ENCODE measurements around the gene NOP56.
A peak's percentile ranks its signal among the peaks of the same experiment; 100 is the strongest.
"Not testable (repeated sequence)": the region's sequence is repeated elsewhere in the genome, so short reads cannot be mapped to it uniquely, and the experiment has no call there.

The NOP56 gene

DNA sequence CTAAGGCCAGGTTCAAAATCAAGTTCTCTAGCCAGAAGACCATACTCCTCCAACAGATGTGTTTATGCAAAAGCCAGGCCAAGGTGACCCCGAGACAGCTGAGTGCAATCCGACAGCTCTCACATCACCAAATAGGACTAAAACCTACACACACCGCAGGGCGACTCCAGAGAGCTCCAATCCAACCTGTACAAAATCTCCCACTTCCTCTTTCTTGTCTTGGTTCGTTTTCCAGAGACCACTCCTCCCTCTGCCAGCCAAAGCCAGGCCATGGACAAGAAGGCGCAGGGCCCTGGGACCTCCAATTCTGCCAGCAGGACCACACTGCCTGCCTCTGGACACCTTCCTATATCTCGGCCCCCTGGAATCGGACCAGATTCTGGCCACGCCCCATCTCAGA is 11.5 kb upstream of the NOP56 start:
- no peak for DNase-seq (ENCODE audit: low read depth)

DNA sequence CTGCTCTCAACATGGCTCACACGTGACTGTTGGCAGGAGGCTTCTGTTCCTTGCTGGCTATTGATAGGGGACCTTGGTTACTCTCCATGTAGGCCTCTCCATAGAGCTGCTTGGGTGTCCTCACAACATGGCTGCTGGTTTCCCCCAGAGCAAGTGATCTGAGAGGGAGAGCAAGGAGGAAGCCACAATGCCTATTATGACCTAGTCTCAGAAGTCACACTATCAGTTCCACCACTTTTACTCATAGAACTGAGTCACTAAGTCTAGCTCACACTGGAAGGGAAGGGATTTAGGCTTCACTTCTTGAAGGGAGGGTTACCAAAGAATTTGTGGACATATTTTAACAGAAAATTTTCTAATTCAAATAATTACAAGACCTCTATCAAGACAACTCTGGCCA is 8.7 kb upstream of the NOP56 start:
- no peak for DNase-seq (ENCODE audit: low read depth)

GRCh38 chr20:2652724-2653555 is 508 bp downstream of the NOP56 start:
- no peak for DNase-seq (ENCODE audit: low read depth)

- DNase-seq (ENCODE audit: low read depth): no peak
Observed at GRCh38 chr20:2653556-2654383, 1.3 kb downstream of the NOP56 start.

DNA sequence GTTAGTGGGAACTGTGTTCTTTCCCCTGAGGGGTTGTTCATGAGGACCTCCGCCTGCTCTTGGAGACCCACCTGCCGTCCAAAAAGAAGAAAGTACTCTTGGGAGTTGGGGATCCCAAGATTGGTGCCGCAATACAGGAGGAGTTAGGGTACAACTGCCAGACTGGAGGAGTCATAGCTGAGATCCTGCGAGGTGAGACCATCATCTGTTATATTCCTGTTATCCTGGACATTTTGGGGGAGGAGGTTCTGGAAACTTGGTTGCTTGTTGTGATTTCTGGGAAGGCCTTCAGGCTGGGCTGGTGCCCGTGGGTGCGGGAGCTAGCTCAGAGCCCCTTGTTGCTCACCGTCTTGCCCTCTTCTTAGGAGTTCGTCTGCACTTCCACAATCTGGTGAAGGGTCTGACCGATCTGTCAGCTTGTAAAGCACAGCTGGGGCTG is 2.0 kb downstream of the NOP56 start:
- no peak for DNase-seq (ENCODE audit: low read depth)

- no peak for DNase-seq (ENCODE audit: low read depth)
Observed at GRCh38 chr20:2654831-2655230, 2.4 kb downstream of the NOP56 start.

DNA sequence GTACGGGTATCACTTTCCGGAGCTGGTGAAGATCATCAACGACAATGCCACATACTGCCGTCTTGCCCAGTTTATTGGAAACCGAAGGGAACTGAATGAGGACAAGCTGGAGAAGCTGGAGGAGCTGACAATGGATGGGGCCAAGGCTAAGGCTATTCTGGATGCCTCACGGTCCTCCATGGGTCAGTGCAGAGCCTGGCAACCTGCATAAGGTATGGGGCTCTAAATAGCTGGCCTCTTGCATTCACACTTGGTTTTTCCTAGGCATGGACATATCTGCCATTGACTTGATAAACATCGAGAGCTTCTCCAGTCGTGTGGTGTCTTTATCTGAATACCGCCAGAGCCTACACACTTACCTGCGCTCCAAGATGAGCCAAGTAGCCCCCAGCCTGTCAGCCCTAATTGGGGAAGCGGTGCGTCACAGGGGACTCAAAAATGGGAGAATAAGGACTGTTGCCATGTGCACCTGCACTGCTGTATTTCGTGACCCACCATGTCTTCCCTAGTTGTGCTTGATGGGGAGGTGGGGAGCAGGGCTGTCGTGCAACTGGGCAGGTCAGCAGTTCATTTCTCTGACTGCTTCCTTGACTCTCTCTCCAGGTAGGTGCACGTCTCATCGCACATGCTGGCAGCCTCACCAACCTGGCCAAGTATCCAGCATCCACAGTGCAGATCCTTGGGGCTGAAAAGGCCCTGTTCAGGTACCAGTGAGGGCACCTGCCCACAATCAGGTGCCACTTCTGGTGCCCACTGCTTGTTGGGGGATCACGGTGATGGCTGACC is 3.1 kb downstream of the NOP56 start:
- no peak for DNase-seq (ENCODE audit: low read depth)

DNA sequence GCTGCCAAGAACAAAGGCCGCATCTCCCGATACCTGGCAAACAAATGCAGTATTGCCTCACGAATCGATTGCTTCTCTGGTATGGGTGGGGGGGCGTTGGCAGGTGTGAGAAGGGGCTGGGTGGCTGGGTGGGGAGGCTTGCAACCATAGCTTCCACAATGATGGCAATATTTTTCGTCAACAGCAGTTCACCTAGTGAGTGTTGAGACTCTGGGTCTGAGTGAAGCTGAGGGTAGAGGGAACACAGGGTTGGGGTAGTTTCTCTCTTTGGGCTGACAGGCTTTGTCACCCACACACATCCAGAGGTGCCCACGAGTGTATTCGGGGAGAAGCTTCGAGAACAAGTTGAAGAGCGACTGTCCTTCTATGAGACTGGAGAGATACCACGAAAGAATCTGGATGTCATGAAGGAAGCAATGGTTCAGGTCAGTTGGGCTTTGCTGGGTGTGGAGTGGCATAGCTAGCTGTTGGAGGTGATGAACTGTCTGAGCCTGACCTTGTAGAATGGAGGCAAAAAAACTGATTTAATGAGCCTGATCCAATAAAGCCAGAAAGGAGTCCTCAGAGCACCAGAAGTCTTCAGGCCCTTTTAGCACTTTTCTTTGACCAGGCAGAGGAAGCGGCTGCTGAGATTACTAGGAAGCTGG is 4.2 kb downstream of the NOP56 start:
- no peak for DNase-seq (ENCODE audit: low read depth)

- no peak for DNase-seq (ENCODE audit: low read depth)
Observed at GRCh38 chr20:2657241-2657640, 4.8 kb downstream of the NOP56 start.

GRCh38 chr20:2657674-2658073 is 5.2 kb downstream of the NOP56 start:
- DNase-seq (ENCODE audit: low read depth): no peak

- DNase-seq (ENCODE audit: low read depth): no peak
Observed at GRCh38 chr20:2658414-2659354, 6.3 kb downstream of the NOP56 start.

DNA sequence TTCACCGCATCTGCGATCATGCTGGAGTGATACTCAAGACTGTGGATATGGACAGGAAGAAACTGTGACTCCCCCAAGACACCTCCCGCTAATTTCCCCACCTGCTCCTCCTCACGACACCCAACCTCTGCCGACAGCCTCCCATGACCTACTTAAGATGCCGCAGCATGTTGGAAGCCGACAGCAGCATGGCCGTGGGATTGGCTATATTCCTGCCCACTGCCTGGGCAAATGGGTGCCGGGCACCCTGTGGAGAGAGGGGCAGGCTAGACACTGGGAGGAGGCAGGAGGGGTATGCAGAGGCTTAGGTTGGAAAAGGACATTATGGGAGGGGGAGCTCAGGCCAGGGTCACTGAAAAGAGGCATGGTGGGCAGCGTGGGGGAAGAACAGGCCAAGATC is 7.1 kb downstream of the NOP56 start:
- no peak for DNase-seq (ENCODE audit: low read depth)

- no peak for DNase-seq (ENCODE audit: low read depth)
Observed at GRCh38 chr20:2663364-2663886, 11.0 kb downstream of the NOP56 start.

GRCh38 chr20:2663887-2664719 is 11.7 kb downstream of the NOP56 start, which contains the start of gene IDH3B:
TSS of gene IDH3B (minus strand) at chr20:2664216. CDS start at chr20:2664188, 28 bp downstream.
- DNase-seq (ENCODE audit: low read depth): peak; percentile 86

DNA sequence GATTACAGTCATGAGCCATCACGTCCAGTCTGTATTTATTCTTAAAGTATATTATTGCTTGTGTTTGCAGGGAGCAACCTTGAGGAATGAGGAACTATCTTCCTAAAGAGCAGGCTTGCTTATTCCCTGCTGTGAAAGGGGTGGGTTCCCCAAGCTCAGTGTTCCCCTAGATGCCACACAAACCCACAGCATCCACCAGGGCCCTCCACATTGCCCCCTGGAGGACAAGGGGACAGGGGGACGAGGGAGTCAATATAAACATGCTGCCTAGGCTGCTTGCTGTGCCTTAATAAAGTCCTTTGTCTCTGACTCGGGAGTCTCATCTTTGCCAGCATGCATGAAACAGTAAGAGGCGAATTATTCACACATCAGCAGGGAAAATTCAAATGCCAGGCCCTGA is 19.5 kb downstream of the NOP56 start:
- no peak for DNase-seq (ENCODE audit: low read depth)

GRCh38 chr20:2672446-2672845 is 20.0 kb downstream of the NOP56 start:
- DNase-seq (ENCODE audit: low read depth): no peak

DNA sequence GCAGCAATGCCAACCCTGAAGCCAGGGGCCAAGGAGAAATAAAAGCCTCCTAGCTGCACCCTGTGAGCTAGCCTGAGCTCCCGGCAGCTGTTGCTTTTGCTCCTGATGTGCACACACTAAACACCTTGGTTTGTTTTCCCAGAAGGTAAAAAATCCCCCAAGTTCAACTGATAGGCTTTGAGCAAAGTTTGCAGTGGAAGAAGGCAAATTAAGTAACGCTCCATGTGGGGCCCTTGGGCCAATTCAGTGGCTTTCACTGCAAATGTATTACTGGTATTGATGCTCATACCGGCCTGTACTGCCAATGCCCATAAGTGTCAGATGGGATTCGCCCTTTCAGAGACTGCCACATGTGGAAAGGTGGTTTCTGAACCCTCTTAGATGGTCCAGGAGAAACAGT is 21.0 kb downstream of the NOP56 start:
- DNase-seq (ENCODE audit: low read depth): no peak

GRCh38 chr20:2680046-2680445 is 27.6 kb downstream of the NOP56 start:
- DNase-seq (ENCODE audit: low read depth): no peak

DNA sequence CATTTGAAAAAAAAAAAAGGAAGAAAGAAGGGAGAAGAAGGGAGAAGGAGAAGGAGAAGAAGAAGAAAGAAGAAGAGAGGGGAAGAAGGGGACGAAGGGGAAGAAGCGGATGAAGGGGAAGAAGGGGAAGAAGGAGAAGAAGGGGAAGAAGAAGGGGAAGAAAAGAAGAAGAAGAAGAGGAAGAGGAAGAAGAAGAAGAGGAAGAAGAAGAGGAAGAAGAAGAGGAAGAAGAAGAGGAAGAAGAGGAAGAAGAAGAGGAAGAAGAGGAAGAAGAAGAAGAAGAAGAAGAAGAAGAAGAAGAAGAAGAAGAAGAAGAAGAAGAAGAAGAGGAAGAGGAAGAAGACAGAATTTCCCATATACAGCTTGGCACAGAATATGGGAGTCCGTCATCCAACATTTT is 29.6 kb downstream of the NOP56 start:
- not testable (repeated sequence) for DNase-seq (ENCODE audit: low read depth)
